Fibroblast of the aortic adventitia (primary cell): Measurements from ENCODE around the gene ADRB2. TPM values are rescaled to one million over a fixed set of nuclear protein-coding genes. Genes with fewer than 3 reads are reported as not detected.
A peak's percentile ranks its signal among the peaks of the same experiment; 100 is the strongest.

Experiments used
- DNase-seq: peaks from one replicate; pipeline ENCODE4 v3.0.0-alpha.2; 2010; ENCODE audit warnings: low read depth
- H3K4me3 ChIP-seq: 2 replicates; pipeline ENCODE4 v1.5.1; 2011; ENCODE audit warnings: low read depth, mild to moderate bottlenecking, control low read depth, low read length, moderate library complexity
- CTCF ChIP-seq: IDR thresholded peaks from 2 replicates; pipeline ENCODE4 v1.5.1; 2011; ENCODE audit warnings: mild to moderate bottlenecking, low read length, control low read depth, inconsistent platforms; ENCODE audit not compliant: insufficient read depth
- total RNA-seq: library from RNA; depleted of rRNA; stranded (reverse); fragments of >200 nt; gene quantifications from 2 replicates; pipeline ENCODE4 v1.2.3, GENCODE V29; 2012; ENCODE audit warnings: low replicate concordance

ADRB2 gene
- total RNA-seq, 1 donor, result 3.6 TPM

DNA sequence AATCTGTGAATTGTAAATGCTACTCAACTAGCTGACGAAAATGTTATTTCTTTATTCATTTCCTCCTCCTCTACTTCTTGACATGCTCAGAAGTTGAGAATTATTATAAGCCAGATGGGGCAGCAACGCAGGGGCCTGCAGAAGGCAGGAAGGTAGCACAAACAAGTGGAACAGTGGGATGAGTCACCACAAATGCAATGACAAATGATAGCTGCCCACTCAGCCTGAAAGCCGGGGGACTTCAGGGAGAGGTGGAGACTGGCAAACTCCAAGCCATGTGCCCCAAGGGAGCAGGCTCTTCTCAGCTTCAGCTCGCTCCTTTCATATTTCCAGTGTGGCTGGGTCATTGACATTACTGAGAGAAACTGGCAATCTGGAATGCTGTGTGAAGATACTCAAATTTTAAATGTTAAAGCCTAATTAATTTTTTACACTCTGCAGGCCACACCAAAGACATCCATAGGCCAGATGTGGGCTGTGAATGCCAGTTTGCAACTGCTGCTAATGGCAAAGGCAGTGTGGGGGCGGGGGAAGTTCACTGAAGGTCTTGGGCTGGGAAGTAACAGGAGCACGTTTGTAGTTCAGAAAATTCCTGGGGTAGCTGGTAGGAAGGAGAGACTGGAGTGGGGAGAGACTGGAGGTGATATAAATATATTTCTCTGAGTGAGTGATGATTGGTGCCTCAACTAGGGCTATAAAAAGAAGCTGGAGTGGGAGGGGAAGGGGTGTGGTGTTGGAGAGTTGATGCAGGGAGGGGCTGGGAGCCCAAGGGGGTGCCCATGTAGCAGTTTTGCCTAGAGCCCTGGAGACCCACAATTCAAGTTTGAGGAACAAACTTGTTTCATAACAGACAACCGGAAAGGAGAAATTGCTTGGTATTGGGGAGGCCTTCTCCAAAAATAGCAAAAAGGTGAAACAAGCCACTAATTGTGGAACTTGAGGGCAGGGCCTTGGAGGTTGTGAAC, 20.8 kb upstream of the ADRB2 start:
- no peak overlapping the region for H3K4me3 ChIP-seq
- DNase-seq, result peak; percentile 24
- no peak for TF ChIP-seq CTCF

- no peak overlapping the region for H3K4me3 ChIP-seq
- no peak for TF ChIP-seq CTCF
- DNase-seq, result no peak
Observed at GRCh38 chr5:148806520-148806931, 19.9 kb upstream of the ADRB2 start.

- DNase-seq, result no peak
- TF ChIP-seq CTCF, result no peak
- no peak overlapping the region for H3K4me3 ChIP-seq
Observed at GRCh38 chr5:148807851-148808250, 18.6 kb upstream of the ADRB2 start.

GRCh38 chr5:148808864-148809642, 17.4 kb upstream of the ADRB2 start:
- DNase-seq, result no peak
- no peak for TF ChIP-seq CTCF
- H3K4me3 ChIP-seq, result no peak overlapping the region

DNA sequence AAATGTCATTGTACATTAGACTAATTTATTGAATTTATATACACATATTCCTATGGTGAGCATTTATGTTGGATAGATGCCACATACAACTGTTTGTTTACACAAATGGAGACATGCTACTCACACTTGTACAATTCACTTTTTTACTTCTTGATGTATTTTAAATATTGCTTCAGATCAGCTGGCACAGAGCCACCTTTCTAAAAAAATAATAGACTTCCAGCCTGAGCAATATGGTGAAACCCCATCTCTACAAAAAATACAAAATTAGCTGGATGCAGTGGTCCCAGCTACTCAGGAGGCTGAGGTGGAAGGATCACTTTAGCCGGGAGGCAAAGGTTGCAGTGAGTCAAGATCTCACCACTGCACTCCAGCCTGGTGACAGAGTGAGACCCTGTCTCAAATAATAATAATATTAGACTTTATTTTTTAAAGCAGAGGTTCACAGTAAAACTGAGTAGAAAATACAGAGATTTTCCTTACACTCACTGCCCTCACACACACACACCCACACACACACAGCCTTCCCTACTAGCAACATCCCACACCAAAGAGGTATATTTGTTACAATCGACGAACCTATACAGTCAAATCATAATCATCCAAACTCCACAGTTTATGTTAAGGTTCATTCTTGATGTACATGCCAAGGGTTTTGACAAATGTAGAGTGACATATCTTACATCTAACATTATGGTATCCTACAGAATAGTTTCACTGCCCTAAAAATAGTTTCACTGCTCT, 16.5 kb upstream of the ADRB2 start:
- H3K4me3 ChIP-seq, result no peak overlapping the region
- no peak for TF ChIP-seq CTCF
- peak; percentile 19 for DNase-seq

DNA sequence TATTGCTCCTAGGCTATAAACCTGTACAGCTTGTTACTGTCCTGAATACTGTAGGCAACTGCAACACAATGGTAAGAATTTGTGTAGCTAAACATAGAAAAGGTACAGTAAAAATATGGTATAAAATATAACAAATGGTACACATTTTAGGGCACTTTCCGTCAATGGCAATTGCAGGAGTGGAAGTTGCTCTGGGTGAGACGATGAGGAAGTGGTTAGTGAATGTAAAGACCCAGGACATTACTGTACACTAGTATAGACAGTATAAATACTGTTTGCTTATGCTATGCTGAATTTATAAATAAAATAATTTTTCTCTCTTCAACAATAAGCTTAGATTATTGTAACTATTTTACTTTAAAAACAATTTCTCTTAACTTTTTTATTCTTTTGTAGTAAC, 15.6 kb upstream of the ADRB2 start:
- DNase-seq, result no peak
- no peak overlapping the region for H3K4me3 ChIP-seq
- no peak for TF ChIP-seq CTCF
